SK-N-SH treated with all-trans-retinoic acid at 6 μM for 48 hours (cell line): Measurements from ENCODE around the gene SLC22A23.

Experiments
- ATAC-seq: fragments of 200-7000 bp; cut with Tn5 transposase; 3 replicates; pipeline ENCODE4 v1.9.1; 2020; ENCODE audit warnings: mild to moderate bottlenecking, moderate library complexity
- ARNTL ChIP-seq: fragments of 450-650 bp; formaldehyde crosslinking; IDR thresholded peaks from 2 replicates; pipeline ENCODE4 v1.5.0; 2020; ENCODE audit warnings: low read depth, mild to moderate bottlenecking, moderate library complexity, borderline replicate concordance
- BACH2 ChIP-seq: fragments of 250-450 bp; sonication (Bioruptor Pico); IDR thresholded peaks from 2 replicates; pipeline ENCODE4 v1.9.0; 2021; ENCODE audit warnings: mild to moderate bottlenecking, borderline replicate concordance
- CSDC2 ChIP-seq: fragments of 250-450 bp; sonication (Bioruptor Pico); IDR thresholded peaks from 2 replicates; pipeline ENCODE4 v1.5.0; 2020; ENCODE audit warnings: mild to moderate bottlenecking, moderate library complexity
- ESRRG ChIP-seq: fragments of 250-450 bp; sonication (Bioruptor Pico); IDR thresholded peaks from 2 replicates; pipeline ENCODE4 v1.6.1; 2021; ENCODE audit warnings: mild to moderate bottlenecking
- GLIS3 ChIP-seq: fragments of 250-450 bp; sonication (Bioruptor Pico); IDR thresholded peaks from 2 replicates; pipeline ENCODE4 v1.5.0; 2020; ENCODE audit warnings: mild to moderate bottlenecking, moderate library complexity
- ISL1 ChIP-seq: fragments of 250-450 bp; sonication (Bioruptor Pico); IDR thresholded peaks from 2 replicates; pipeline ENCODE4 v2.1.2; 2022; ENCODE audit warnings: mild to moderate bottlenecking, moderate library complexity
- OSR1 ChIP-seq: fragments of 250-450 bp; sonication (Bioruptor Pico); IDR thresholded peaks from 2 replicates; pipeline ENCODE4 v1.8.0; 2022; ENCODE audit warnings: moderate library complexity, mild to moderate bottlenecking, inconsistent platforms
- PPARA ChIP-seq: fragments of 250-450 bp; sonication (Bioruptor Pico); IDR thresholded peaks from 2 replicates; pipeline ENCODE4 v1.5.0; 2020; ENCODE audit warnings: mild to moderate bottlenecking, borderline replicate concordance
- SNAI2 ChIP-seq: fragments of 250-450 bp; sonication (Bioruptor Pico); IDR thresholded peaks from 2 replicates; pipeline ENCODE4 v1.5.0; 2020; ENCODE audit warnings: mild to moderate bottlenecking, moderate library complexity
- TCF4 ChIP-seq: fragments of 250-450 bp; sonication (Bioruptor Pico); IDR thresholded peaks from 2 replicates; pipeline ENCODE4 v1.8.0; 2021; ENCODE audit warnings: mild to moderate bottlenecking, moderate library complexity, borderline replicate concordance
- ZC3H10 ChIP-seq: fragments of 250-450 bp; sonication (Bioruptor Pico); IDR thresholded peaks from 2 replicates; pipeline ENCODE4 v1.5.1; 2021; ENCODE audit warnings: mild to moderate bottlenecking, moderate library complexity
- ZFP3 ChIP-seq: fragments of 250-450 bp; sonication (Bioruptor Pico); IDR thresholded peaks from 2 replicates; pipeline ENCODE4 v1.5.0; 2020; ENCODE audit warnings: mild to moderate bottlenecking, moderate library complexity
- ZFP30 ChIP-seq: fragments of 450-650 bp; formaldehyde crosslinking; IDR thresholded peaks from 2 replicates; pipeline ENCODE4 v1.5.0; 2022; ENCODE audit warnings: mild to moderate bottlenecking, moderate library complexity
- ZNF565 ChIP-seq: fragments of 450-650 bp; formaldehyde crosslinking; conservative IDR thresholded peaks from 2 replicates; pipeline ENCODE4 v1.5.0; 2020; ENCODE audit warnings: low read depth, mild to moderate bottlenecking, moderate library complexity
- ZNF70 ChIP-seq: fragments of 450-650 bp; formaldehyde crosslinking; IDR thresholded peaks from 2 replicates; pipeline ENCODE4 v1.5.0; 2020; ENCODE audit warnings: mild to moderate bottlenecking, moderate library complexity
- ZNF8 ChIP-seq: fragments of 450-650 bp; formaldehyde crosslinking; IDR thresholded peaks from 2 replicates; pipeline ENCODE4 v1.5.0; 2020; ENCODE audit warnings: mild to moderate bottlenecking, moderate library complexity
- TF ChIP-seq, protein P1 (sequence below): fragments of 250-450 bp; sonication (Bioruptor Pico); IDR thresholded peaks from 2 replicates; pipeline ENCODE4 v1.5.1; 2020; ENCODE audit warnings: low read depth, mild to moderate bottlenecking, moderate library complexity
- TF ChIP-seq, protein P2 (sequence below): fragments of 250-450 bp; sonication (Bioruptor Pico); IDR thresholded peaks from 2 replicates; pipeline ENCODE4 v1.5.0; 2020; ENCODE audit warnings: mild to moderate bottlenecking, moderate library complexity
- TF ChIP-seq, protein P3 (sequence below): fragments of 250-450 bp; sonication (Bioruptor Pico); IDR thresholded peaks from 2 replicates; pipeline ENCODE4 v1.5.1; 2021; ENCODE audit warnings: mild to moderate bottlenecking, moderate library complexity
- TF ChIP-seq, protein P4 (sequence below): fragments of 250-450 bp; sonication (Bioruptor Pico); IDR thresholded peaks from 2 replicates; pipeline ENCODE4 v1.8.0; 2021; ENCODE audit warnings: low read depth, mild to moderate bottlenecking, moderate library complexity, borderline replicate concordance
- TF ChIP-seq, protein P5 (sequence below): fragments of 250-450 bp; sonication (Bioruptor Pico); IDR thresholded peaks from 2 replicates; pipeline ENCODE4 v1.8.0; 2020; ENCODE audit warnings: mild to moderate bottlenecking, moderate library complexity, borderline replicate concordance

Gene SLC22A23

DNA sequence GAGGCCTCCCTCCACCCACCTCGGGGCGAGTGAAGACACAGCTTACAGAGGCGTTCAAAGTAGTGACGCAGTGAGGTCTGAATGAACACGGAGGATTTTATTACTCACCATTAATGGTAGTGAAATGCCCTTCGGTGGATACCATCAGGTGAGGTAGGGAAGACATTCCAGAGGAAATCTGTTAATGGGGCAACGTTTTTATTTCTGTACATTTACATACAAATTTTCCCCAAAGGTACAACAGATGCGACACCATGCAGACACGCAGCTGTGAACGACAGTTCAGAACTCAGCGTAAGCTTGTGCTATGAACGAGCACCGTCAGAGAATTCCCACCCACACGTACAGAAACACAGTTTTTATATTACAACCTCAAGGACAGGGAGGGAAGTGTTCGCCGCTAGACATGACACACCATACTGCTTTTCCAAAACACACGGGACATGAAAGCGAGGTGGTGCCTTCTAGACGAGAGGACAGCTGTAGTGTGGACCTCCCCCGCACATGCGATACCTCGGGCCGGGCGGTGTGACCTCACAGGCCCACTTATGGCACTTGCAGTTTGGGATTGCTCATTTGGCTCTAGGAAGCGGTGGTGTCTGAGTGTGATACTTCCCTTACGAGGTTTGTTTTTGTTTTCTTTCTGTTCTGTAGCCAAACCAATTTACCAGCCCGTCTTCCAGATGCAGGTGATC lies 187.4 kb downstream of the SLC22A23 start:
- TF ChIP-seq CSDC2 (CRISPR knock-in tag) (no peak), ZNF565 (CRISPR knock-in tag) (no peak), PPARA (CRISPR knock-in tag) (no peak), ZNF8 (CRISPR knock-in tag) (no peak), TCF4 (CRISPR knock-in tag) (no peak), ZC3H10 (no peak)
- TF ChIP-seq, protein P1, sequence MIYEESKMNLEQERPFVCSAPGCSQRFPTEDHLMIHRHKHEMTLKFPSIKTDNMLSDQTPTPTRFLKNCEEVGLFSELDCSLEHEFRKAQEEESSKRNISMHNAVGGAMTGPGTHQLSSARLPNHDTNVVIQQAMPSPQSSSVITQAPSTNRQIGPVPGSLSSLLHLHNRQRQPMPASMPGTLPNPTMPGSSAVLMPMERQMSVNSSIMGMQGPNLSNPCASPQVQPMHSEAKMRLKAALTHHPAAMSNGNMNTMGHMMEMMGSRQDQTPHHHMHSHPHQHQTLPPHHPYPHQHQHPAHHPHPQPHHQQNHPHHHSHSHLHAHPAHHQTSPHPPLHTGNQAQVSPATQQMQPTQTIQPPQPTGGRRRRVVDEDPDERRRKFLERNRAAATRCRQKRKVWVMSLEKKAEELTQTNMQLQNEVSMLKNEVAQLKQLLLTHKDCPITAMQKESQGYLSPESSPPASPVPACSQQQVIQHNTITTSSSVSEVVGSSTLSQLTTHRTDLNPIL (CRISPR knock-in tag) = no peak
- TF ChIP-seq, protein P2, sequence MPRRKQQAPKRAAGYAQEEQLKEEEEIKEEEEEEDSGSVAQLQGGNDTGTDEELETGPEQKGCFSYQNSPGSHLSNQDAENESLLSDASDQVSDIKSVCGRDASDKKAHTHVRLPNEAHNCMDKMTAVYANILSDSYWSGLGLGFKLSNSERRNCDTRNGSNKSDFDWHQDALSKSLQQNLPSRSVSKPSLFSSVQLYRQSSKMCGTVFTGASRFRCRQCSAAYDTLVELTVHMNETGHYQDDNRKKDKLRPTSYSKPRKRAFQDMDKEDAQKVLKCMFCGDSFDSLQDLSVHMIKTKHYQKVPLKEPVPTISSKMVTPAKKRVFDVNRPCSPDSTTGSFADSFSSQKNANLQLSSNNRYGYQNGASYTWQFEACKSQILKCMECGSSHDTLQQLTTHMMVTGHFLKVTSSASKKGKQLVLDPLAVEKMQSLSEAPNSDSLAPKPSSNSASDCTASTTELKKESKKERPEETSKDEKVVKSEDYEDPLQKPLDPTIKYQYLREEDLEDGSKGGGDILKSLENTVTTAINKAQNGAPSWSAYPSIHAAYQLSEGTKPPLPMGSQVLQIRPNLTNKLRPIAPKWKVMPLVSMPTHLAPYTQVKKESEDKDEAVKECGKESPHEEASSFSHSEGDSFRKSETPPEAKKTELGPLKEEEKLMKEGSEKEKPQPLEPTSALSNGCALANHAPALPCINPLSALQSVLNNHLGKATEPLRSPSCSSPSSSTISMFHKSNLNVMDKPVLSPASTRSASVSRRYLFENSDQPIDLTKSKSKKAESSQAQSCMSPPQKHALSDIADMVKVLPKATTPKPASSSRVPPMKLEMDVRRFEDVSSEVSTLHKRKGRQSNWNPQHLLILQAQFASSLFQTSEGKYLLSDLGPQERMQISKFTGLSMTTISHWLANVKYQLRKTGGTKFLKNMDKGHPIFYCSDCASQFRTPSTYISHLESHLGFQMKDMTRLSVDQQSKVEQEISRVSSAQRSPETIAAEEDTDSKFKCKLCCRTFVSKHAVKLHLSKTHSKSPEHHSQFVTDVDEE = no peak
- ATAC-seq = no peak

DNA sequence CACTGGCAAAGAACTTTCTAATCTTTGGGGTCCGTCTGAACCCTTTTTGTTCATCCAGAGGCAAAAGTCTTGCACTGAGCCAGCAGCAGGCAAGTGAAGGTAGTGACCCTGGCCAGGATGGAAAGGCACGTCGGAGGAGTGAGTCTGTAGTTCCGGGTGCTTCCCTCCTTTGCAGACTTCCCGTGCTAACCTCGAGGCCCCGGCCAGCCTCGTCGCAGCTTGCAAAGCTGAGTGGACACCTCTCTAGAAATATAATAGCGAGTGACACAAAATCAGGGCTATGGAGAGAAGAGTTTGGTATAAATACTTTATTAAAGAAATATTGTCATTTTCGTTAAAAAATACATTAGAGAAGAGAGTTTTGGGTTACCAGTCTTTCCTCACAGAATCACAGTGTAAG lies 188.2 kb downstream of the SLC22A23 start:
- TF ChIP-seq ARNTL (CRISPR knock-in tag) = no peak
- no peak for ATAC-seq

DNA sequence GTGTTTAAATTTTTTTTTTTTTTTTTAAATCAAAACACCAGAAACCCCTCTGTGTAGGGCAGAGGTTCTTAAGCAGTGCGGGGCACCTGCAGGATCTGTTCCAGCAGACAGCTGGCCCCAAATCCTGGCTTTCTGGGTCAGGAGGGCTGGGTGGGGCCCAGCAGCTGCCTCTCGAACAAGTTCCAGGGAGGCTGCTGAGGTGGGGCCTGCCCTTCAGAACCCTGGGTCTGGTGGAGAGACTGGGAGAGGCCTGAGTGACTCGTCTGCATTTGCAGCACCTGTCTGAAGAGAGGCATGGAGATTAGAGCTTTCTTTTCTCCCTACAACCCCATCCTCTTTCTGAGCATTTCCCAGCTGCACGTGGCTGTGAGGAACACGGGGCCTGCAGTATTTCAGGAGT lies 189.7 kb downstream of the SLC22A23 start:
- TF ChIP-seq ZNF8 (CRISPR knock-in tag) (no peak), OSR1 (CRISPR knock-in tag) (no peak), ESRRG (CRISPR knock-in tag) (no peak), PPARA (CRISPR knock-in tag) (no peak), GLIS3 (CRISPR knock-in tag) (no peak), ZC3H10 (no peak), ISL1 (CRISPR knock-in tag) (no peak), ZNF565 (CRISPR knock-in tag) (no peak), BACH2 (no peak), ZFP3 (CRISPR knock-in tag) (no peak), SNAI2 (no peak), ZFP30 (CRISPR knock-in tag) (no peak), ZNF70 (CRISPR knock-in tag) (no peak), ARNTL (CRISPR knock-in tag) (no peak)
- TF ChIP-seq, protein P3, sequence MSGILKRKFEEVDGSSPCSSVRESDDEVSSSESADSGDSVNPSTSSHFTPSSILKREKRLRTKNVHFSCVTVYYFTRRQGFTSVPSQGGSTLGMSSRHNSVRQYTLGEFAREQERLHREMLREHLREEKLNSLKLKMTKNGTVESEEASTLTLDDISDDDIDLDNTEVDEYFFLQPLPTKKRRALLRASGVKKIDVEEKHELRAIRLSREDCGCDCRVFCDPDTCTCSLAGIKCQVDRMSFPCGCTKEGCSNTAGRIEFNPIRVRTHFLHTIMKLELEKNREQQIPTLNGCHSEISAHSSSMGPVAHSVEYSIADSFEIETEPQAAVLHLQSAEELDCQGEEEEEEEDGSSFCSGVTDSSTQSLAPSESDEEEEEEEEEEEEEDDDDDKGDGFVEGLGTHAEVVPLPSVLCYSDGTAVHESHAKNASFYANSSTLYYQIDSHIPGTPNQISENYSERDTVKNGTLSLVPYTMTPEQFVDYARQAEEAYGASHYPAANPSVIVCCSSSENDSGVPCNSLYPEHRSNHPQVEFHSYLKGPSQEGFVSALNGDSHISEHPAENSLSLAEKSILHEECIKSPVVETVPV (CRISPR knock-in tag) = no peak
- TF ChIP-seq, protein P4, sequence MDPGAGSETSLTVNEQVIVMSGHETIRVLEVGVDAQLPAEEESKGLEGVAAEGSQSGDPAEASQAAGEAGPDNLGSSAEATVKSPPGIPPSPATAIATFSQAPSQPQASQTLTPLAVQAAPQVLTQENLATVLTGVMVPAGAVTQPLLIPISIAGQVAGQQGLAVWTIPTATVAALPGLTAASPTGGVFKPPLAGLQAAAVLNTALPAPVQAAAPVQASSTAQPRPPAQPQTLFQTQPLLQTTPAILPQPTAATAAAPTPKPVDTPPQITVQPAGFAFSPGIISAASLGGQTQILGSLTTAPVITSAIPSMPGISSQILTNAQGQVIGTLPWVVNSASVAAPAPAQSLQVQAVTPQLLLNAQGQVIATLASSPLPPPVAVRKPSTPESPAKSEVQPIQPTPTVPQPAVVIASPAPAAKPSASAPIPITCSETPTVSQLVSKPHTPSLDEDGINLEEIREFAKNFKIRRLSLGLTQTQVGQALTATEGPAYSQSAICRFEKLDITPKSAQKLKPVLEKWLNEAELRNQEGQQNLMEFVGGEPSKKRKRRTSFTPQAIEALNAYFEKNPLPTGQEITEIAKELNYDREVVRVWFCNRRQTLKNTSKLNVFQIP (CRISPR knock-in tag) = no peak
- TF ChIP-seq, protein P2 = no peak
- TF ChIP-seq, protein P1 (CRISPR knock-in tag) = no peak
- TF ChIP-seq, protein P5, sequence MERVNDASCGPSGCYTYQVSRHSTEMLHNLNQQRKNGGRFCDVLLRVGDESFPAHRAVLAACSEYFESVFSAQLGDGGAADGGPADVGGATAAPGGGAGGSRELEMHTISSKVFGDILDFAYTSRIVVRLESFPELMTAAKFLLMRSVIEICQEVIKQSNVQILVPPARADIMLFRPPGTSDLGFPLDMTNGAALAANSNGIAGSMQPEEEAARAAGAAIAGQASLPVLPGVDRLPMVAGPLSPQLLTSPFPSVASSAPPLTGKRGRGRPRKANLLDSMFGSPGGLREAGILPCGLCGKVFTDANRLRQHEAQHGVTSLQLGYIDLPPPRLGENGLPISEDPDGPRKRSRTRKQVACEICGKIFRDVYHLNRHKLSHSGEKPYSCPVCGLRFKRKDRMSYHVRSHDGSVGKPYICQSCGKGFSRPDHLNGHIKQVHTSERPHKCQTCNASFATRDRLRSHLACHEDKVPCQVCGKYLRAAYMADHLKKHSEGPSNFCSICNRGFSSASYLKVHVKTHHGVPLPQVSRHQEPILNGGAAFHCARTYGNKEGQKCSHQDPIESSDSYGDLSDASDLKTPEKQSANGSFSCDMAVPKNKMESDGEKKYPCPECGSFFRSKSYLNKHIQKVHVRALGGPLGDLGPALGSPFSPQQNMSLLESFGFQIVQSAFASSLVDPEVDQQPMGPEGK (CRISPR knock-in tag) = no peak
- ATAC-seq = no peak
